Measurements from ENCODE around the gene RIT2.

Gene RIT2

DNA sequence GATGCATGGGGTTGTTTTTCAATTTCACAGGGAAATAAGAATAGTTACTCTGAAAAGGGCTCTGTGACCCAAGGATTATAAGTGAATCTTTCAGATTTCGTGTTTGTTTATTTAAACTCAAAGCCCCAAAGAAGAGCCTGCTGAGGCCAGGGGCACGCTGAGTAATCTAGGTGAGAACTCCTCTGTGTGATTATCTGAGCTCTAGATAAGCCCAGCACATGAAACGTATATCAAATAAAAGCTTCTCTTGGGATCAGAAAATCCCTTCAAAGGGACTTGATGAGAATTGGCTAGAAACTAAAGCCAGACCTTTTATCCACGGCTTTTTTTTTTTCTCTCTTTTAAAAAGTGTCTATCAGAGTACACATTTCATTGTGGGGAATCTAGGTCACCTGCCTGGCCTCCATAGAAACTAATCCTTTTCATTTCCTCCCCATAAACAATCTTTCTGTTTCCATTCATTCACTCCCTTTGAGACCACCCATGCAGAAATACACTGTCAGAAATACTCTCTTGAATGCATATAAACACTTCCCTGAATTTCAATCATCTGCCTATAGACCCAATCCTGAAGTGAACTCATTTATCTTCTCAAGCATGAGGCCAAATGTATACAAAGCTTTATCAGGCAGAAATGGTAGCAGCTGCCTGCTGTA, 137.4 kb downstream of the RIT2 start:
- H3K79me2 ChIP-seq: no peaks in the 10 kb centered on the region
- H3K4me3 ChIP-seq (ENCODE audit: low read depth, low read length): no peak overlapping the region
- H3K9me3 ChIP-seq (ENCODE audit: control insufficient read depth, low read length): no peaks in the 10 kb centered on the region
- no peak overlapping the region for H3K4me2 ChIP-seq (ENCODE audit: low read length)
- H3K9ac ChIP-seq: no peak overlapping the region
- H3K36me3 ChIP-seq (ENCODE audit: control insufficient read depth, insufficient read depth, low read length): no peaks in the 10 kb centered on the region
- no peak for TF ChIP-seq CTCF (IDR thresholded peaks at IDR 0.05)
- H2AFZ ChIP-seq: no peak overlapping the region
- no peaks in the 10 kb centered on the region for H3K4me1 ChIP-seq
- no peak overlapping the region for H3K27ac ChIP-seq
- H3K27me3 ChIP-seq (ENCODE audit: control insufficient read depth, insufficient read depth, low read length): no peaks in the 10 kb centered on the region

- Histone ChIP-seq H3K4me3 (ENCODE audit: low read depth, low read length) (no peak overlapping the region), H3K9ac (no peak overlapping the region), H3K4me1 (no peaks in the 10 kb centered on the region), H3K9me3 (ENCODE audit: control insufficient read depth, low read length) (no peaks in the 10 kb centered on the region), H3K27me3 (ENCODE audit: control insufficient read depth, insufficient read depth, low read length) (no peaks in the 10 kb centered on the region), H3K4me2 (ENCODE audit: low read length) (no peak overlapping the region), H3K27ac (no peak overlapping the region), H2AFZ (no peak overlapping the region), H3K79me2 (no peaks in the 10 kb centered on the region), H3K36me3 (ENCODE audit: control insufficient read depth, insufficient read depth, low read length) (no peaks in the 10 kb centered on the region)
- TF ChIP-seq CTCF (IDR thresholded peaks at IDR 0.05): no peak
Observed at GRCh38 chr18:42976869-42977590, 138.5 kb downstream of the RIT2 start.

GRCh38 chr18:42969366-42969765, 146.1 kb downstream of the RIT2 start:
- no peak overlapping the region for H3K4me2 ChIP-seq (ENCODE audit: low read length)
- no peaks in the 10 kb centered on the region for H3K27me3 ChIP-seq (ENCODE audit: control insufficient read depth, insufficient read depth, low read length)
- H3K36me3 ChIP-seq (ENCODE audit: control insufficient read depth, insufficient read depth, low read length): no peaks in the 10 kb centered on the region
- H2AFZ ChIP-seq: no peak overlapping the region
- no peaks in the 10 kb centered on the region for H3K79me2 ChIP-seq
- no peak overlapping the region for H3K27ac ChIP-seq
- no peak overlapping the region for H3K9ac ChIP-seq
- no peaks in the 10 kb centered on the region for H3K9me3 ChIP-seq (ENCODE audit: control insufficient read depth, low read length)
- TF ChIP-seq CTCF (IDR thresholded peaks at IDR 0.05): no peak
- H3K4me3 ChIP-seq (ENCODE audit: low read depth, low read length): no peak overlapping the region
- H3K4me1 ChIP-seq: no peaks in the 10 kb centered on the region

- no peak for TF ChIP-seq CTCF (IDR thresholded peaks at IDR 0.05)
- Histone ChIP-seq H3K4me1 (no peaks in the 10 kb centered on the region), H3K27ac (no peak overlapping the region)
Observed at GRCh38 chr18:42961298-42961697, 154.2 kb downstream of the RIT2 start.

DNA sequence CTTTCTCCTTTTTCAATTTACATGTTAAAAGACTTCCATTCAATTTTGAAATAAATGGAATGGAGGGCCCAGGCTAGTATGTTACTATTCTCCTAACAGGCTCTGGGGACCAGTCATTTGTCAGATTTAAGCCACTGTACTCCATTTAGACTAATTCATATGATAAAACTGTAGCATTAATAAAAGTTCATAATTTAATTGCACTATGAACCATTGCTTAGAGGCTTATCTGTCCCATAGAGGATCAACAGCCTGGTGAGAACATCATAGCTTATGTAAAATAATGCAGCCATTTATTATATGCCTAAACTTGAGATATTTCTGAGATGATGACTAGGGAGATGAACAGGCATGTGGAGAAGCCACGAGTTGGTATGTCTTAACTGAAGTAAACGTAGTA, 156.0 kb downstream of the RIT2 start:
- H3K9me3 ChIP-seq (ENCODE audit: control insufficient read depth, low read length): no peaks in the 10 kb centered on the region
- TF ChIP-seq CTCF (IDR thresholded peaks at IDR 0.05): no peak
- H3K4me3 ChIP-seq (ENCODE audit: low read depth, low read length): no peak overlapping the region
- no peak overlapping the region for H2AFZ ChIP-seq
- no peak overlapping the region for H3K9ac ChIP-seq
- no peak overlapping the region for H3K4me2 ChIP-seq (ENCODE audit: low read length)
- H3K79me2 ChIP-seq: no peaks in the 10 kb centered on the region
- no peaks in the 10 kb centered on the region for H3K27me3 ChIP-seq (ENCODE audit: control insufficient read depth, insufficient read depth, low read length)
- H3K36me3 ChIP-seq (ENCODE audit: control insufficient read depth, insufficient read depth, low read length): no peaks in the 10 kb centered on the region
- no peak overlapping the region for H3K27ac ChIP-seq
- no peaks in the 10 kb centered on the region for H3K4me1 ChIP-seq

More at GRCh38 chr18:42961298-42961697, 154.2 kb downstream of the RIT2 start:
- Histone ChIP-seq H3K4me2 (ENCODE audit: low read length) (no peak overlapping the region), H3K27me3 (ENCODE audit: control insufficient read depth, insufficient read depth, low read length) (no peaks in the 10 kb centered on the region), H3K36me3 (ENCODE audit: control insufficient read depth, insufficient read depth, low read length) (no peaks in the 10 kb centered on the region), H3K4me3 (ENCODE audit: low read depth, low read length) (no peak overlapping the region), H3K9ac (no peak overlapping the region), H2AFZ (no peak overlapping the region), H3K9me3 (ENCODE audit: control insufficient read depth, low read length) (no peaks in the 10 kb centered on the region), H3K79me2 (no peaks in the 10 kb centered on the region)
